ENCODE measurements around the gene KCND3.

DNA sequence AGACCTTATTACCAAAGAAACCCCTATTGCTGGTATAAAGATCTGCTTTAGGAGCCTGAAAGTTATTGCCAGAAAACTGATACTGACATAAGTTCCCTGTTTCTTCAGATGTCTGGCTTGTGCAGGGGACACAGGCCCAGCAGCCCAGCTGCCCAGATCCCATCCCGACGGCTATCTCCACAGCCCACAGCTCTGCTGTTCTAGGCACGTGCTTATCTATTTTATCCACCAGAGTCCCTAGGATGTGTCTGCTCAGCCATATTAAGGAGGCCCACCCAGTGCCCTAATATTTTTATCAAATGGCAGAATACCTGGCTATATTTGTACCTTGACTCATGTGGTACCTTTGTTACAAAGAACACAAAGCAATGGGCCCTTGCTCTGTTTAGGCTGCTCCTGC lies 174.8 kb downstream of the KCND3 start:
- TF ChIP-seq, protein P1, sequence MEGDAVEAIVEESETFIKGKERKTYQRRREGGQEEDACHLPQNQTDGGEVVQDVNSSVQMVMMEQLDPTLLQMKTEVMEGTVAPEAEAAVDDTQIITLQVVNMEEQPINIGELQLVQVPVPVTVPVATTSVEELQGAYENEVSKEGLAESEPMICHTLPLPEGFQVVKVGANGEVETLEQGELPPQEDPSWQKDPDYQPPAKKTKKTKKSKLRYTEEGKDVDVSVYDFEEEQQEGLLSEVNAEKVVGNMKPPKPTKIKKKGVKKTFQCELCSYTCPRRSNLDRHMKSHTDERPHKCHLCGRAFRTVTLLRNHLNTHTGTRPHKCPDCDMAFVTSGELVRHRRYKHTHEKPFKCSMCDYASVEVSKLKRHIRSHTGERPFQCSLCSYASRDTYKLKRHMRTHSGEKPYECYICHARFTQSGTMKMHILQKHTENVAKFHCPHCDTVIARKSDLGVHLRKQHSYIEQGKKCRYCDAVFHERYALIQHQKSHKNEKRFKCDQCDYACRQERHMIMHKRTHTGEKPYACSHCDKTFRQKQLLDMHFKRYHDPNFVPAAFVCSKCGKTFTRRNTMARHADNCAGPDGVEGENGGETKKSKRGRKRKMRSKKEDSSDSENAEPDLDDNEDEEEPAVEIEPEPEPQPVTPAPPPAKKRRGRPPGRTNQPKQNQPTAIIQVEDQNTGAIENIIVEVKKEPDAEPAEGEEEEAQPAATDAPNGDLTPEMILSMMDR (IDR thresholded peaks at IDR 0.05; ENCODE audit: low read depth, low read length): no peak
- no peak for TF ChIP-seq POLR2A (IDR thresholded peaks at IDR 0.05; ENCODE audit: extremely low read depth, insufficient read length)

All from NB4 (cell line).